ENCODE data around the gene REC114. TPM values are rescaled to one million over a fixed set of nuclear protein-coding genes. Genes with fewer than 3 reads are reported as not detected.

REC114 gene
- total and polyA plus RNA-seq, 11 donors = 0.23 to 0.82 (median 0.48) TPM; not detected in 7

GRCh38 chr15:73517566-73517965, 74.6 kb downstream of the REC114 start:
- peaks cover 0 to 7% (median 0%) of the 10 kb centered on the region in 12 donors for H3K9me3 ChIP-seq
- no peak for TF ChIP-seq CTCF (IDR thresholded peaks at IDR 0.05)
- no peak for TF ChIP-seq POLR2A (IDR thresholded peaks at IDR 0.05)
- H3K36me3 ChIP-seq = no peaks in the 10 kb centered on the region
- 45 to 67% (median 51%) methylated on average over 2 of the region's 2 CpGs for WGBS, 4 donors
- DNase-seq (peak; percentile 19 to 58 (median 38)), ATAC-seq (peak; percentile 77 to 97 (median 94))
- peak overlapping the region in 11 of 12 donors; percentile 21 to 79 (median 71) for H3K27ac ChIP-seq
- H3K4me3 ChIP-seq = no peak overlapping the region
- peaks cover 0 to 23% (median 7%) of the 10 kb centered on the region in 12 donors for H3K4me1 ChIP-seq
- intact Hi-C loops (cut with DNase I) = loop anchor here in 4 of 10 donors (2.0 to 10.0 kb wide), 4 partner anchors 120 to 143 kb away; no protein-coding TSS in a partner anchor
- no peaks in the 10 kb centered on the region for H3K27me3 ChIP-seq

GRCh38 chr15:73518180-73518862, 75.4 kb downstream of the REC114 start:
- peaks cover 0 to 23% (median 7%) of the 10 kb centered on the region in 12 donors for H3K4me1 ChIP-seq
- TF ChIP-seq POLR2A (IDR thresholded peaks at IDR 0.05) (no peak), CTCF (IDR thresholded peaks at IDR 0.05) (no peak)
- H3K9me3 ChIP-seq = peaks cover 0 to 7% (median 0%) of the 10 kb centered on the region in 12 donors
- intact Hi-C loops (cut with DNase I) = loop anchor here in 3 of 10 donors (5.0 to 10.0 kb wide), 3 partner anchors 121 to 144 kb away; no protein-coding TSS in a partner anchor
- peak in 4 of 5 donors; percentile 18 to 50 (median 24) for DNase-seq
- 28 to 32% (median 30%) methylated on average over 3 of the region's 3 CpGs for WGBS, 4 donors
- no peaks in the 10 kb centered on the region for H3K27me3 ChIP-seq
- H3K27ac ChIP-seq = peak overlapping the region in 11 of 12 donors; percentile 21 to 79 (median 71)
- no peak overlapping the region for H3K4me3 ChIP-seq
- H3K36me3 ChIP-seq = no peaks in the 10 kb centered on the region
- peak in 2 of 4 donors; percentile 54 to 63 for ATAC-seq

- peaks cover 0 to 7% (median 0%) of the 10 kb centered on the region in 12 donors for H3K9me3 ChIP-seq
- ATAC-seq (no peak), DNase-seq (no peak)
- H3K4me3 ChIP-seq = no peak overlapping the region
- H3K27me3 ChIP-seq = no peaks in the 10 kb centered on the region
- H3K4me1 ChIP-seq = peaks cover 0 to 23% (median 7%) of the 10 kb centered on the region in 12 donors
- intact Hi-C loops (cut with DNase I) = loop anchor here in 3 of 10 donors (5.0 to 10.0 kb wide), 3 partner anchors 122 to 144 kb away; no protein-coding TSS in a partner anchor
- no peaks in the 10 kb centered on the region for H3K36me3 ChIP-seq
- 78 to 88% (median 84%) methylated on average over 5 of the region's 5 CpGs for WGBS, 4 donors
- peak overlapping the region in 9 of 12 donors; percentile 21 to 75 (median 71) for H3K27ac ChIP-seq
- TF ChIP-seq POLR2A (IDR thresholded peaks at IDR 0.05) (no peak), CTCF (IDR thresholded peaks at IDR 0.05) (no peak)
These were observed 76.1 kb downstream of the REC114 start for GRCh38 chr15:73518876-73519733.
